ENCODE results near the gene CDKN2B-AS1. TPM values are rescaled to one million over a fixed set of nuclear protein-coding genes. Genes with fewer than 3 reads are reported as not detected.

The CDKN2B-AS1 gene
- total RNA-seq, 1 donor from 2014 or later, result 1.4 TPM

DNA sequence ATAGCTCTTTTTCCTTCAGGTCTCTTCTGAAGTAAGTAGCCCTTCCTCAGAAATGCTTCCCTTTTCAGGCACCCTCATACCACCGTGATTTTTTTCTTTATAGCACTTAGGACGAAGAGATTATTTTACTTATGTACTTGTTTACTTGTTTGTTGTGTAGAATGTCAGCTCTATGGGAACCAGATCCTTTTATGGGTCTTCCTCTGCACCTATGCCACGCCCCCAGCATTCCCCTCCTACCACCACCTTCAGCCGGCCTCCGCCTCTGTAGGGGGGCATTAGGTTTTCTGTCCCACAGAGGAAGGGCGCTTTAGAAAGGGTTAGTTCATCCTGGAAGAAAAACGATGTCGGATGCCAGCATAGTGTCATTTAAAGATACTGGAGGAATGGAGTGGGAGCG is 1.8 kb downstream of the CDKN2B-AS1 start:
- peak overlapping the region; percentile 98 for H3K4me3 Mint-ChIP-seq
- H3K27ac Mint-ChIP-seq, result peak overlapping the region; percentile 72
- TF ChIP-seq, protein P1, sequence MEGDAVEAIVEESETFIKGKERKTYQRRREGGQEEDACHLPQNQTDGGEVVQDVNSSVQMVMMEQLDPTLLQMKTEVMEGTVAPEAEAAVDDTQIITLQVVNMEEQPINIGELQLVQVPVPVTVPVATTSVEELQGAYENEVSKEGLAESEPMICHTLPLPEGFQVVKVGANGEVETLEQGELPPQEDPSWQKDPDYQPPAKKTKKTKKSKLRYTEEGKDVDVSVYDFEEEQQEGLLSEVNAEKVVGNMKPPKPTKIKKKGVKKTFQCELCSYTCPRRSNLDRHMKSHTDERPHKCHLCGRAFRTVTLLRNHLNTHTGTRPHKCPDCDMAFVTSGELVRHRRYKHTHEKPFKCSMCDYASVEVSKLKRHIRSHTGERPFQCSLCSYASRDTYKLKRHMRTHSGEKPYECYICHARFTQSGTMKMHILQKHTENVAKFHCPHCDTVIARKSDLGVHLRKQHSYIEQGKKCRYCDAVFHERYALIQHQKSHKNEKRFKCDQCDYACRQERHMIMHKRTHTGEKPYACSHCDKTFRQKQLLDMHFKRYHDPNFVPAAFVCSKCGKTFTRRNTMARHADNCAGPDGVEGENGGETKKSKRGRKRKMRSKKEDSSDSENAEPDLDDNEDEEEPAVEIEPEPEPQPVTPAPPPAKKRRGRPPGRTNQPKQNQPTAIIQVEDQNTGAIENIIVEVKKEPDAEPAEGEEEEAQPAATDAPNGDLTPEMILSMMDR (IDR thresholded peaks at IDR 0.05), result no peak
- peaks cover 6% of the 10 kb centered on the region for H3K27me3 Mint-ChIP-seq
- CTCF ChIA-PET, result interaction anchor here (1.5 to 4.2 kb wide), 2 partner anchors 12 to 180 kb away, joined by 4 to 21 read pairs; partner anchors contain the start of gene CDKN2B
- DNase-seq, result no peak
- H3K36me3 Mint-ChIP-seq (ENCODE audit: low read depth), result peaks cover 6% of the 10 kb centered on the region
- POLR2A ChIA-PET, result interaction anchor here (3.1 kb wide), 1 partner anchor 12 kb away, joined by 18 read pairs; the partner anchor contains the start of gene CDKN2B
- ATAC-seq (ENCODE audit: low read depth), result no peak
- peaks cover 24% of the 10 kb centered on the region for H3K4me1 Mint-ChIP-seq
- intact Hi-C loops (cut with micrococcal nuclease), result loop anchor here (5.0 kb wide), 3 partner anchors 614 to 1374 kb away; partner anchors contain the start of genes KLHL9 and MLLT3
- H3K9me3 Mint-ChIP-seq, result no peaks in the 10 kb centered on the region

DNA sequence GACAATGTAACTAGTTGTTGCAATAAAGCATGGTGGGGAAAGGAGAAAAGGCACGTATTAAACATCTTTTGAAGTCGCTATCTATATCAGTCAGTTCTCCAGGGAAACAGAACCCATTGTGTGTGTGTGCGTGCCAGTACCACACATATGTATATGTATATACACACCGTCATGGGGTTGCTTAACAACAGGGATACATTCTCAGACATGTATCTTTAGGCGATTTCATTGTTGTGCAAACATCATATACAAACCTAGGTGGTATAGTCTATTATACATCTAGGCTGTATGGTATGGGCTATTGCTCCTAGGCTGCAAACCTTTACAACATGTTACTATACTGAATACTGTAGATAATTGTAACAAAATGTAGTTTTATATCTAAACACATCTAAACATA is 2.3 kb downstream of the CDKN2B-AS1 start:
- TF ChIP-seq, protein P1 (IDR thresholded peaks at IDR 0.05), result no peak
- Mint-ChIP-seq H3K4me3 (peak overlapping the region; percentile 98), H3K27ac (no peak overlapping the region), H3K4me1 (peaks cover 24% of the 10 kb centered on the region), H3K36me3 (ENCODE audit: low read depth) (peaks cover 6% of the 10 kb centered on the region), H3K27me3 (peaks cover 6% of the 10 kb centered on the region), H3K9me3 (no peaks in the 10 kb centered on the region)
- ChIA-PET POLR2A (interaction anchor here (1.3 to 3.1 kb wide), 2 partner anchors 11 to 12 kb away, joined by 4 to 18 read pairs; partner anchors contain the start of gene CDKN2B), CTCF (interaction anchor here (0.8 to 4.2 kb wide), 2 partner anchors 11 to 12 kb away, joined by 3 to 21 read pairs; partner anchors contain the start of gene CDKN2B)
- intact Hi-C loops (cut with micrococcal nuclease), result loop anchor here (5.0 kb wide), 3 partner anchors 615 to 1375 kb away; partner anchors contain the start of genes KLHL9 and MLLT3
- DNase-seq (no peak), ATAC-seq (ENCODE audit: low read depth) (no peak)

DNA sequence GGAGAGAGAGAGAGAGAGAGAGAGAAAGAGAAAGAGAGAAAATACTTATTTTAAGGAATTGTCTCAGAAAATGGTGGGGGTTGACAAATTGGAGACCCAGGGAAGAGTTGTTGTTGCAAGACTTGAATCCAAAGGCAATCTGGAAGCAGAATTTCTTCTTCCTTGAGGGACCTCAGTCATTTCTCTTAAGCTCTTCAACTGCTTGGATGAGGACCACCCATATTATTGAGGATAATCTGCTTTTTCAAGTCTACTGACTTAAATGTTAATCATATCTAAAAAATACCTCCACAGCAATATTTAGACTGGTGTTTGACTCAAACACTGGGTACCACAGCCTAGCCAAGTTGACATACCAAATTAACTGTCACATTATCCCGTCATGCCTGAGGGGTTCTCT is 2.9 kb downstream of the CDKN2B-AS1 start:
- Mint-ChIP-seq H3K27me3 (peaks cover 6% of the 10 kb centered on the region), H3K9me3 (no peaks in the 10 kb centered on the region), H3K4me1 (peaks cover 24% of the 10 kb centered on the region), H3K27ac (no peak overlapping the region), H3K36me3 (ENCODE audit: low read depth) (peaks cover 6% of the 10 kb centered on the region), H3K4me3 (no peak overlapping the region)
- ATAC-seq (ENCODE audit: low read depth) (no peak), DNase-seq (no peak)
- ChIA-PET CTCF (interaction anchor here (0.8 kb wide), 1 partner anchor 11 kb away, joined by 3 read pairs; no protein-coding TSS in a partner anchor), POLR2A (interaction anchor here (1.3 kb wide), 1 partner anchor 11 kb away, joined by 4 read pairs; no protein-coding TSS in a partner anchor)
- TF ChIP-seq, protein P1 (IDR thresholded peaks at IDR 0.05), result no peak
- intact Hi-C loops (cut with micrococcal nuclease), result loop anchor here (5.0 kb wide), 3 partner anchors 615 to 1375 kb away; partner anchors contain the start of genes KLHL9 and MLLT3

GRCh38 chr9:21998026-21998425 is 3.4 kb downstream of the CDKN2B-AS1 start:
- Mint-ChIP-seq H3K4me1 (peaks cover 22% of the 10 kb centered on the region), H3K27me3 (peaks cover 6% of the 10 kb centered on the region), H3K9me3 (no peaks in the 10 kb centered on the region), H3K27ac (no peak overlapping the region), H3K36me3 (ENCODE audit: low read depth) (peaks cover 6% of the 10 kb centered on the region), H3K4me3 (no peak overlapping the region)
- ATAC-seq (ENCODE audit: low read depth) (no peak), DNase-seq (no peak)
- TF ChIP-seq, protein P1 (IDR thresholded peaks at IDR 0.05), result no peak
- ChIA-PET POLR2A (interaction anchor here (1.3 kb wide), 1 partner anchor 10 kb away, joined by 4 read pairs; no protein-coding TSS in a partner anchor), CTCF (no interaction called here)
- intact Hi-C loops (cut with micrococcal nuclease), result loop anchor here (5.0 kb wide), 3 partner anchors 616 to 1376 kb away; partner anchors contain the start of genes KLHL9 and MLLT3

GRCh38 chr9:22002038-22002437 is 7.4 kb downstream of the CDKN2B-AS1 start:
- Mint-ChIP-seq H3K9me3 (no peaks in the 10 kb centered on the region), H3K36me3 (ENCODE audit: low read depth) (no peaks in the 10 kb centered on the region), H3K27me3 (peaks cover 25% of the 10 kb centered on the region), H3K27ac (no peak overlapping the region), H3K4me1 (peaks cover 20% of the 10 kb centered on the region), H3K4me3 (no peak overlapping the region)
- no peak for ATAC-seq (ENCODE audit: low read depth)
- TF ChIP-seq, protein P1 (IDR thresholded peaks at IDR 0.05), result no peak
- CTCF ChIA-PET, result no interaction called here
- POLR2A ChIA-PET, result no interaction called here
- no peak for DNase-seq
- intact Hi-C loops (cut with micrococcal nuclease), result loop anchor here (10.0 kb wide), 1 partner anchor 453 kb away; no protein-coding TSS in a partner anchor

Measured in activated B cell treated with CpG ODN at 0.5 μM for 24 hours (primary cell).